ENCODE results near the gene TAMM41. TPM values are rescaled to one million over a fixed set of nuclear protein-coding genes. Genes with fewer than 3 reads are reported as not detected.

The TAMM41 gene
- total and polyA plus RNA-seq, 9 of the 15 experiments (the other 6 are each of a cell fraction or from before 2014, with no cell fraction given): 8.6 to 74.6 (median 29.3) TPM

DNA sequence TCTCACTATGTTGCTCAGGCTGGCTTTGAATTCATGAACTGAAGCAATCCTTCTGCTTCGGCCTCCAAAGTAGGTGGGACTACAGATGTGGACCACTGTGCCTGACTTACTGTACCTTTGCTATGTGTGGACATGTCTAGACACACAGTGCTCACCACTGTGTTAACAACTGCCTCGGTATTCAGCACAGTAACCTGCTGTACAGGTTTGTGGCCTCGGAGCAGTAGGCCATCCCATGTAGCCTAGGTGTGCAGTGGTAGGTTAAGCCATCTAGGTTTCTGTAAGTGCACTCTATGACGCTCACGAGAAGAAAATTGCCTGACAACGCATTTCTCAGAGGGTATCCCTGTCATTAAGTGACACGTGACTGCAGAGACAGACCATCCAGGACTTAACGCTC, 70.3 kb downstream of the TAMM41 start (continued):
- TF ChIP-seq ZNF830 (CRISPR knock-in tag; IDR thresholded peaks at IDR 0.05) (no peak), TRIM28 (IDR thresholded peaks at IDR 0.05) (no peak)

DNA sequence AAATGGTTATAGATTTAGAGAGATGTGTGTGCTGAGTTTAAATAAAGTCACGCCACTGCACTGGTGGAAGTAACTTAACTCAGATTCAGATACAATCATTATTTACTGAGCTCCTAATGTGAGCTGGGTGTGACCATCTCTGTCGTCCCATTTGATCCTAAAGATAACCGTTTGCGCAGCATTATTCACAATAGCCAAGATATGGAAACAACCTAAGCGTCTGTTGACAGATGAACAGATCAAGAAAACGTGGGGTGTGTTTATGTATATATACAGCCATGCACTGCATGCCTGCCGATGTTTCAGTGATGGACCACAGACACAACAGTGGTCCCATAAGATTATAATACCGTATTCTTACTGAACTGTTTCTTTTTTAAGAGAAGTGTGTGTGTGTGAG, 71.2 kb downstream of the TAMM41 start:
- Histone ChIP-seq H3K9me1 (ENCODE audit: control insufficient read depth, insufficient read depth, low read length) (no peaks in the 10 kb centered on the region), H3K36me3 (ENCODE audit: control insufficient read depth, insufficient read depth, low read length) (no peaks in the 10 kb centered on the region), H3K79me2 (ENCODE audit: control insufficient read depth, insufficient read depth, low read length) (no peaks in the 10 kb centered on the region), H3K4me2 (ENCODE audit: insufficient read depth, low read length) (no peak overlapping the region), H2AFZ (ENCODE audit: low read depth, low read length) (no peak overlapping the region), H3K4me1 (replicated peaks in 1 of 2; ENCODE audit: control insufficient read depth in 2 of 2, insufficient read depth in 2 of 2, low read length in 2 of 2) (peaks cover 7% of the 10 kb centered on the region in 2 experiments; a peak in 3 of 5 replicates), H3K9me3 (replicated peaks; ENCODE audit: control insufficient read depth, insufficient read depth, low read depth, low read length) (no peaks in the 10 kb centered on the region), H3K27me3 (ENCODE audit: control insufficient read depth in 2 of 2, insufficient read depth in 2 of 2, low read length in 2 of 2) (no peaks in the 10 kb centered on the region), H3K27ac (ENCODE audit: extremely low read depth, low read depth, low read length) (no peak overlapping the region), H3K4me3 (no peak overlapping the region), H4K20me1 (replicated peaks; ENCODE audit: control insufficient read depth, insufficient read depth, low read length) (no peaks in the 10 kb centered on the region), H3K9ac (ENCODE audit: insufficient read depth in 1 of 2, low read depth in 2 of 2, low read length in 2 of 2) (no peak overlapping the region)
- TF ChIP-seq BRD9 (IDR thresholded peaks at IDR 0.05; ENCODE audit: low read depth, partially characterized antibody): no peak
- TF ChIP-seq, protein P1, sequence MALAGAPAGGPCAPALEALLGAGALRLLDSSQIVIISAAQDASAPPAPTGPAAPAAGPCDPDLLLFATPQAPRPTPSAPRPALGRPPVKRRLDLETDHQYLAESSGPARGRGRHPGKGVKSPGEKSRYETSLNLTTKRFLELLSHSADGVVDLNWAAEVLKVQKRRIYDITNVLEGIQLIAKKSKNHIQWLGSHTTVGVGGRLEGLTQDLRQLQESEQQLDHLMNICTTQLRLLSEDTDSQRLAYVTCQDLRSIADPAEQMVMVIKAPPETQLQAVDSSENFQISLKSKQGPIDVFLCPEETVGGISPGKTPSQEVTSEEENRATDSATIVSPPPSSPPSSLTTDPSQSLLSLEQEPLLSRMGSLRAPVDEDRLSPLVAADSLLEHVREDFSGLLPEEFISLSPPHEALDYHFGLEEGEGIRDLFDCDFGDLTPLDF (CRISPR knock-in tag; IDR thresholded peaks at IDR 0.05): no peak
- TF ChIP-seq FIP1L1 (IDR thresholded peaks at IDR 0.05; ENCODE audit: low read depth, low read length, poor library complexity, severe bottlenecking): no peak
- TF ChIP-seq HDAC2 (IDR thresholded peaks at IDR 0.05): no peak
- no peak for TF ChIP-seq ZBTB7A (IDR thresholded peaks at IDR 0.05; ENCODE audit: borderline replicate concordance, control insufficient read depth, low read depth, low read length)
- TF ChIP-seq BRD4 (IDR thresholded peaks at IDR 0.05): no peak
- TF ChIP-seq ZNF589 (CRISPR knock-in tag; IDR thresholded peaks at IDR 0.05; ENCODE audit: low read depth): no peak
- TF ChIP-seq MAFG (tag; conservative IDR thresholded peaks at IDR 0.05): no peak
- TF ChIP-seq, protein P2, sequence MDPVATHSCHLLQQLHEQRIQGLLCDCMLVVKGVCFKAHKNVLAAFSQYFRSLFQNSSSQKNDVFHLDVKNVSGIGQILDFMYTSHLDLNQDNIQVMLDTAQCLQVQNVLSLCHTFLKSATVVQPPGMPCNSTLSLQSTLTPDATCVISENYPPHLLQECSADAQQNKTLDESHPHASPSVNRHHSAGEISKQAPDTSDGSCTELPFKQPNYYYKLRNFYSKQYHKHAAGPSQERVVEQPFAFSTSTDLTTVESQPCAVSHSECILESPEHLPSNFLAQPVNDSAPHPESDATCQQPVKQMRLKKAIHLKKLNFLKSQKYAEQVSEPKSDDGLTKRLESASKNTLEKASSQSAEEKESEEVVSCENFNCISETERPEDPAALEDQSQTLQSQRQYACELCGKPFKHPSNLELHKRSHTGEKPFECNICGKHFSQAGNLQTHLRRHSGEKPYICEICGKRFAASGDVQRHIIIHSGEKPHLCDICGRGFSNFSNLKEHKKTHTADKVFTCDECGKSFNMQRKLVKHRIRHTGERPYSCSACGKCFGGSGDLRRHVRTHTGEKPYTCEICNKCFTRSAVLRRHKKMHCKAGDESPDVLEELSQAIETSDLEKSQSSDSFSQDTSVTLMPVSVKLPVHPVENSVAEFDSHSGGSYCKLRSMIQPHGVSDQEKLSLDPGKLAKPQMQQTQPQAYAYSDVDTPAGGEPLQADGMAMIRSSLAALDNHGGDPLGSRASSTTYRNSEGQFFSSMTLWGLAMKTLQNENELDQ (CRISPR knock-in tag; IDR thresholded peaks at IDR 0.05; ENCODE audit: borderline replicate concordance): no peak
- TF ChIP-seq, protein P3, sequence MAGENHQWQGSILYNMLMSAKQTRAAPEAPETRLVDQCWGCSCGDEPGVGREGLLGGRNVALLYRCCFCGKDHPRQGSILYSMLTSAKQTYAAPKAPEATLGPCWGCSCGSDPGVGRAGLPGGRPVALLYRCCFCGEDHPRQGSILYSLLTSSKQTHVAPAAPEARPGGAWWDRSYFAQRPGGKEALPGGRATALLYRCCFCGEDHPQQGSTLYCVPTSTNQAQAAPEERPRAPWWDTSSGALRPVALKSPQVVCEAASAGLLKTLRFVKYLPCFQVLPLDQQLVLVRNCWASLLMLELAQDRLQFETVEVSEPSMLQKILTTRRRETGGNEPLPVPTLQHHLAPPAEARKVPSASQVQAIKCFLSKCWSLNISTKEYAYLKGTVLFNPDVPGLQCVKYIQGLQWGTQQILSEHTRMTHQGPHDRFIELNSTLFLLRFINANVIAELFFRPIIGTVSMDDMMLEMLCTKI (IDR thresholded peaks at IDR 0.05; ENCODE audit: partially characterized antibody): no peak
- TF ChIP-seq ZNF217 (CRISPR knock-in tag; IDR thresholded peaks at IDR 0.05): no peak
- TF ChIP-seq ZNF778 (CRISPR knock-in tag; IDR thresholded peaks at IDR 0.05): no peak
- no peak for TF ChIP-seq CBX3 (IDR thresholded peaks at IDR 0.05; ENCODE audit: borderline replicate concordance in 1 of 2, low read length in 2 of 2)
- no TSS peak for BruUV-seq (replicated peaks)
- 31% methylated on average over 8 of the region's 8 CpGs for WGBS (ENCODE audit: insufficient coverage, low coverage, missing lambda C conversion rate)
- ATAC-seq (no peak), DNase-seq (ENCODE audit: extremely low read depth in 1 of 4, low spot score in 3 of 4) (no peak), FAIRE-seq (no peak)
- ChIA-PET CTCF (ENCODE audit: low intra/inter-chr PET ratio) (no interaction called here), POLR2A (no interaction called here)
- intact Hi-C loops (cut with micrococcal nuclease): no loop called here
- in situ Hi-C loops (cut with MboI): no loop called here

Data from K562 (cell line).